ENCODE data around the gene UGT1A5.

- TF ChIP-seq CTCF (IDR thresholded peaks at IDR 0.05) (no peak), POLR2A (IDR thresholded peaks at IDR 0.05) (no peak)
Measured at GRCh38 chr2:233672886-233673285, 39.8 kb upstream of the UGT1A5 start.
